HepG2 (cell line): ENCODE measurements around the gene KLC4. TPM values are rescaled to one million over a fixed set of nuclear protein-coding genes. Genes with fewer than 3 reads are reported as not detected.
A peak's percentile ranks its signal among the peaks of the same experiment; 100 is the strongest.

ENCODE experiments used
- BHLHE40 ChIP-seq: IDR thresholded peaks from 2 replicates; pipeline ENCODE4 v1.6.1; 2011; ENCODE audit warnings: low read length, improper control_type of control experiment
- CBX5 ChIP-seq: sonication (generic); formaldehyde crosslinking; IDR thresholded peaks from 2 replicates; pipeline ENCODE4 v1.4.0; 2020; ENCODE audit warnings: missing genetic modification reagents, borderline replicate concordance
- CEBPB ChIP-seq: IDR thresholded peaks from 2 replicates; pipeline ENCODE4 v1.6.1; 2011; ENCODE audit warnings: low read depth, low read length, improper control_type of control experiment, borderline replicate concordance
- ETV6 ChIP-seq: sonication (generic); formaldehyde crosslinking; conservative IDR thresholded peaks from 2 replicates; pipeline ENCODE4 v1.4.0; 2020; ENCODE audit warnings: missing genetic modification reagents
- GLMP ChIP-seq: sonication (generic); formaldehyde crosslinking; IDR thresholded peaks from 2 replicates; pipeline ENCODE4 v1.9.0; 2021; ENCODE audit warnings: missing genetic modification reagents, mild to moderate bottlenecking, borderline replicate concordance
- GTF3A ChIP-seq: sonication (generic); formaldehyde crosslinking; conservative IDR thresholded peaks from 2 replicates; pipeline ENCODE4 v1.4.0; 2020; ENCODE audit warnings: mild to moderate bottlenecking, missing genetic modification reagents
- HMG20A ChIP-seq: IDR thresholded peaks from 2 replicates; pipeline ENCODE4 v1.6.1; 2016; ENCODE audit warnings: borderline replicate concordance
- PHF5A ChIP-seq: IDR thresholded peaks from one replicate; pipeline ENCODE4 v1.6.1; 2018; ENCODE audit warnings: low read depth, missing genetic modification reagents; ENCODE audit not compliant: unreplicated experiment
- SAFB2 ChIP-seq: sonication (generic); formaldehyde crosslinking; IDR thresholded peaks from 2 replicates; pipeline ENCODE4 v1.5.1; 2020; ENCODE audit warnings: missing genetic modification reagents, low read depth, mild to moderate bottlenecking, borderline replicate concordance
- STAT5B ChIP-seq: sonication (generic); formaldehyde crosslinking; IDR thresholded peaks from 2 replicates; pipeline ENCODE4 v1.4.0; 2020; ENCODE audit warnings: missing genetic modification reagents
- TFAP4 ChIP-seq: sonication (generic); IDR thresholded peaks from 2 replicates; pipeline ENCODE4 v1.6.1; 2016; ENCODE audit warnings: low read depth, borderline replicate concordance
- ZBTB46 ChIP-seq: sonication (generic); formaldehyde crosslinking; IDR thresholded peaks from 2 replicates; pipeline ENCODE4 v1.4.0; 2020; ENCODE audit warnings: mild to moderate bottlenecking, missing genetic modification reagents, borderline replicate concordance
- ZNF333 ChIP-seq: sonication (generic); formaldehyde crosslinking; IDR thresholded peaks from 2 replicates; pipeline ENCODE4 v1.4.0; 2020; ENCODE audit warnings: mild to moderate bottlenecking, missing genetic modification reagents, borderline replicate concordance
- ZNF34 ChIP-seq: sonication (generic); formaldehyde crosslinking; IDR thresholded peaks from 2 replicates; pipeline ENCODE4 v1.4.0; 2020; ENCODE audit warnings: mild to moderate bottlenecking, missing genetic modification reagents, borderline replicate concordance
- ZNF468 ChIP-seq: sonication (generic); formaldehyde crosslinking; IDR thresholded peaks from 2 replicates; pipeline ENCODE4 v1.8.0; 2022; ENCODE audit warnings: mild to moderate bottlenecking, moderate library complexity, missing genetic modification reagents
- ZSCAN20 ChIP-seq: sonication (generic); formaldehyde crosslinking; IDR thresholded peaks from 2 replicates; pipeline ENCODE4 v1.4.0; 2020; ENCODE audit warnings: missing genetic modification reagents, mild to moderate bottlenecking, borderline replicate concordance
- polyA plus RNA-seq, 8 experiments: library from polyadenylated mRNA; depleted of rRNA in 3 of 8; stranded (reverse) in 7 of 8; unstranded in 1 of 8; fragments of >200 nt; fragmentation: Illumina TruSeq in 4 of 8; extraction: Trizol in 4 of 8; gene quantifications; 2 replicates each; pipeline versions ENCODE4 v1.2.1 to v1.2.3, GENCODE V29; 2011 to 2016; ENCODE audit warnings: low read depth in 4 of 8, missing spikeins in 1 of 8, mixed read lengths in 1 of 8; ENCODE audit not compliant: insufficient read depth in 1 of 8
- total RNA-seq, 5 experiments: library from RNA; depleted of rRNA; stranded (reverse); fragments of >200 nt; fragmentation: Illumina TruSeq; extraction: Trizol; gene quantifications; 2 replicates each; pipeline ENCODE4 v1.2.3, GENCODE V29; 2016; ENCODE audit warnings: low read depth in 1 of 5
- TF ChIP-seq, protein P1 (sequence below), 2 experiments: fragments of 450-650 bp in 1 of 2; sonication (generic) in 1 of 2; formaldehyde crosslinking; IDR thresholded peaks; 2 replicates each; pipeline versions ENCODE4 v1.5.0 to v1.8.0; 2020 to 2022; ENCODE audit warnings: mild to moderate bottlenecking in 1 of 2, missing genetic modification reagents in 1 of 2
- TF ChIP-seq, protein P2 (sequence below): sonication (generic); formaldehyde crosslinking; IDR thresholded peaks from 2 replicates; pipeline ENCODE4 v1.8.0; 2022; ENCODE audit warnings: missing genetic modification reagents, mild to moderate bottlenecking, inconsistent platforms, borderline replicate concordance
- TF ChIP-seq, protein P3 (sequence below): sonication (generic); formaldehyde crosslinking; IDR thresholded peaks from 2 replicates; pipeline ENCODE4 v1.4.0; 2020; ENCODE audit warnings: missing genetic modification reagents, mild to moderate bottlenecking, borderline replicate concordance

The KLC4 gene
- total and polyA plus RNA-seq, 2 of the 13 experiments (the other 11 are each of a cell fraction or from before 2014, with no cell fraction given) = 45.4 to 70.4 TPM

GRCh38 chr6:43053545-43054205 is 5.8 kb upstream of the KLC4 start, which contains the start of gene CUL7 (continued):
- TF ChIP-seq GTF3A (CRISPR knock-in tag) = 0 out of 2 replicates have a peak, but pooled peaks have one; percentile 89
- TF ChIP-seq, protein P1, sequence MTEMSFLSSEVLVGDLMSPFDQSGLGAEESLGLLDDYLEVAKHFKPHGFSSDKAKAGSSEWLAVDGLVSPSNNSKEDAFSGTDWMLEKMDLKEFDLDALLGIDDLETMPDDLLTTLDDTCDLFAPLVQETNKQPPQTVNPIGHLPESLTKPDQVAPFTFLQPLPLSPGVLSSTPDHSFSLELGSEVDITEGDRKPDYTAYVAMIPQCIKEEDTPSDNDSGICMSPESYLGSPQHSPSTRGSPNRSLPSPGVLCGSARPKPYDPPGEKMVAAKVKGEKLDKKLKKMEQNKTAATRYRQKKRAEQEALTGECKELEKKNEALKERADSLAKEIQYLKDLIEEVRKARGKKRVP (CRISPR knock-in tag; IDR thresholded peaks at IDR 0.05) = no peak
- TF ChIP-seq, protein P2, sequence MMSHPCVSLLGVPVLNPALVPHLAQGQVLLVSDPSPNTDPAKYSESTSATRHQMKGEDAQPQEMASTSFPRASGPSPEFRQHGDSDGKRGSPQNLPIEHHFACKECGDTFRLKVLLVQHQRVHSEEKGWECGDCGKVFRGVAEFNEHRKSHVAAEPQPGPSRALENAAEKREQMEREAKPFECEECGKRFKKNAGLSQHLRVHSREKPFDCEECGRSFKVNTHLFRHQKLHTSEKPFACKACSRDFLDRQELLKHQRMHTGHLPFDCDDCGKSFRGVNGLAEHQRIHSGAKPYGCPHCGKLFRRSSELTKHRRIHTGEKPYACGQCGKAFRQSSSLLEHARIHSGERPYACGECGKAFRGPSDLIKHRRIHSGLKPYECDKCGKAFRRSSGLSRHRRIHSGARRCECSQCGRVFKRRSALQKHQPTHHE (CRISPR knock-in tag) = no peak; the same call in 1 of the 2 replicates
- peak; percentile 84; the same call in 1 of the 2 replicates for TF ChIP-seq CBX5
- TF ChIP-seq ZNF34 (CRISPR knock-in tag) = peak; percentile 95
- TF ChIP-seq GLMP (CRISPR knock-in tag) = no peak
- no peak for TF ChIP-seq ZSCAN20 (CRISPR knock-in tag)
- no peak for TF ChIP-seq BHLHE40
- no peak for TF ChIP-seq ZNF468 (CRISPR knock-in tag)
- TF ChIP-seq ZBTB46 (CRISPR knock-in tag) = no peak; the same call in 1 of the 2 replicates
- 0 out of 2 replicates have a peak, but pooled peaks have one; percentile 33 for TF ChIP-seq STAT5B (CRISPR knock-in tag)
- TF ChIP-seq HMG20A (CRISPR knock-in tag) = peak; percentile 28; the same call in 1 of the 2 replicates
- TF ChIP-seq, protein P3, sequence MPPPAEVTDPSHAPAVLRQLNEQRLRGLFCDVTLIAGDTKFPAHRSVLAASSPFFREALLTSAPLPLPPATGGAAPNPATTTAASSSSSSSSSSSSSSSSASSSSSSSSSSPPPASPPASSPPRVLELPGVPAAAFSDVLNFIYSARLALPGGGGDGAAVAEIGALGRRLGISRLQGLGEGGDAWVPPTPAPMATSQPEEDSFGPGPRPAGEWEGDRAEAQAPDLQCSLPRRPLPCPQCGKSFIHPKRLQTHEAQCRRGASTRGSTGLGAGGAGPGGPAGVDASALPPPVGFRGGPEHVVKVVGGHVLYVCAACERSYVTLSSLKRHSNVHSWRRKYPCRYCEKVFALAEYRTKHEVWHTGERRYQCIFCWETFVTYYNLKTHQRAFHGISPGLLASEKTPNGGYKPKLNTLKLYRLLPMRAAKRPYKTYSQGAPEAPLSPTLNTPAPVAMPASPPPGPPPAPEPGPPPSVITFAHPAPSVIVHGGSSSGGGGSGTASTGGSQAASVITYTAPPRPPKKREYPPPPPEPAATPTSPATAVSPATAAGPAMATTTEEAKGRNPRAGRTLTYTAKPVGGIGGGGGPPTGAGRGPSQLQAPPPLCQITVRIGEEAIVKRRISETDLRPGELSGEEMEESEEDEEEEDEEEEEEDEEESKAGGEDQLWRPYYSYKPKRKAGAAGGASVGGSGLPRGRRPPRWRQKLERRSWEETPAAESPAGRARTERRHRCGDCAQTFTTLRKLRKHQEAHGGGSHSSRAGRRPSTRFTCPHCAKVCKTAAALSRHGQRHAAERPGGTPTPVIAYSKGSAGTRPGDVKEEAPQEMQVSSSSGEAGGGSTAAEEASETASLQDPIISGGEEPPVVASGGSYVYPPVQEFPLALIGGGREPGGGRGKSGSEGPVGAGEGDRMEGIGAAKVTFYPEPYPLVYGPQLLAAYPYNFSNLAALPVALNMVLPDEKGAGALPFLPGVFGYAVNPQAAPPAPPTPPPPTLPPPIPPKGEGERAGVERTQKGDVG (CRISPR knock-in tag) = peak; percentile 67; the same call in 1 of the 2 replicates
- no peak for TF ChIP-seq TFAP4
- TF ChIP-seq ETV6 (CRISPR knock-in tag) = peak; percentile 100
- peak; percentile 96 for TF ChIP-seq PHF5A (CRISPR knock-in tag)
- no peak for TF ChIP-seq CEBPB
- TF ChIP-seq ZNF333 (CRISPR knock-in tag) = no peak; the same call in 1 of the 2 replicates
- TF ChIP-seq SAFB2 (CRISPR knock-in tag) = no peak
